Gastrocnemius medialis (tissue), 4 donors: ENCODE results near the gene C12orf75. TPM values are rescaled to one million over a fixed set of nuclear protein-coding genes. Genes with fewer than 3 reads are reported as not detected.

Experiments
- ATAC-seq, 2 donors: fragments of 150-250 bp; one replicate each; pipeline ENCODE4 v1.9.1; 2016
- DNase-seq, 2 donors: peaks; one replicate each; pipeline ENCODE4 v3.0.0-alpha.2; 2019
- H3K27ac ChIP-seq, 4 donors: fragments of 200-600 bp; sonication (generic); 1 replicate in 1 of 4; 2 replicates in 3 of 4; pipeline ENCODE4 v1.5.1; 2016 to 2018; ENCODE audit warnings: mild to moderate bottlenecking in 2 of 4, moderate library complexity in 1 of 4
- H3K27me3 ChIP-seq, 3 donors: fragments of 200-600 bp; sonication (generic) in 2 of 3; 1 replicate in 1 of 3; 2 replicates in 2 of 3; pipeline versions ENCODE4 v1.5.1 to v1.6.0; 2016 to 2019; ENCODE audit warnings: mild to moderate bottlenecking in 1 of 3, moderate library complexity in 1 of 3
- H3K36me3 ChIP-seq, 2 donors: fragments of 200-600 bp; sonication (generic) in 1 of 2; one replicate each; pipeline ENCODE4 v1.5.1; 2017 to 2018
- H3K4me1 ChIP-seq, 2 donors: fragments of 200-600 bp; sonication (generic) in 1 of 2; one replicate each; pipeline ENCODE4 v1.5.1; 2016 to 2017; ENCODE audit warnings: mild to moderate bottlenecking in 2 of 2
- H3K4me3 ChIP-seq, 4 donors: fragments of 200-600 bp; sonication (generic) in 3 of 4; 1 replicate in 1 of 4; 2 replicates in 3 of 4; pipeline ENCODE4 v1.5.1; 2016 to 2019; ENCODE audit warnings: mild to moderate bottlenecking in 2 of 4
- H3K9me3 ChIP-seq, 3 donors: fragments of 200-600 bp; sonication (generic) in 2 of 3; 1 replicate in 1 of 3; 2 replicates in 2 of 3; pipeline ENCODE4 v1.5.1; 2016 to 2019
- POLR2A ChIP-seq, 2 donors: fragments of 450-650 bp; IDR thresholded peaks; one replicate each; pipeline ENCODE4 v1.6.1; 2017; ENCODE audit warnings: antibody characterized with exemption in 2 of 2, mild to moderate bottlenecking in 2 of 2, moderate library complexity in 2 of 2
- in situ Hi-C, 4 donors: fragments of 200-750 bp; cut with MboI; loops; one replicate each; pipeline versions ENCODE4 v1.15.0 to v1.8.0; 2017; ENCODE audit warnings: low sequenced_read_pairs in 4 of 4
- intact Hi-C: fragments of 100-400 bp; cut with DNase I; formaldehyde crosslinking; loops from one replicate; pipeline ENCODE4 v1.15.1; 2023; ENCODE audit warnings: low total_unique reads
- total RNA-seq, 4 donors: library from RNA; depleted of rRNA; stranded (reverse); fragments of >200 nt; gene quantifications; one replicate each; pipeline versions ENCODE4 v1.1.0 to v1.2.3, GENCODE V29; 2016
- TF ChIP-seq, protein P1 (sequence below), 5 experiments: fragments of 450-650 bp in 3 of 5; fragments of 200-600 bp in 2 of 5; sonication (generic) in 2 of 5; IDR thresholded peaks in 4 of 5; conservative IDR thresholded peaks in 1 of 5; 1 replicate in 4 of 5; 2 replicates in 1 of 5; pipeline ENCODE4 v1.5.1; 2016 to 2019; ENCODE audit warnings: antibody characterized with exemption in 5 of 5, mild to moderate bottlenecking in 3 of 5, moderate library complexity in 3 of 5

C12orf75 gene
- total RNA-seq, 4 donors from 2014 or later, result 4.3 to 73.0 (median 17.3) TPM

GRCh38 chr12:105365231-105365630 lies 34.7 kb downstream of the C12orf75 start:
- Histone ChIP-seq H3K4me1 (peaks cover 0 to 9% of the 10 kb centered on the region in 2 donors), H3K4me3 (no peak overlapping the region), H3K36me3 (no peaks in the 10 kb centered on the region), H3K9me3 (no peaks in the 10 kb centered on the region), H3K27me3 (no peaks in the 10 kb centered on the region), H3K27ac (peak overlapping the region in 3 of 4 donors; percentile 0 to 23 (median 22))
- DNase-seq, result no peak
- in situ Hi-C loops (no loop called here), intact Hi-C loops (no loop called here)
- ATAC-seq, result no peak
- TF ChIP-seq, protein P1, sequence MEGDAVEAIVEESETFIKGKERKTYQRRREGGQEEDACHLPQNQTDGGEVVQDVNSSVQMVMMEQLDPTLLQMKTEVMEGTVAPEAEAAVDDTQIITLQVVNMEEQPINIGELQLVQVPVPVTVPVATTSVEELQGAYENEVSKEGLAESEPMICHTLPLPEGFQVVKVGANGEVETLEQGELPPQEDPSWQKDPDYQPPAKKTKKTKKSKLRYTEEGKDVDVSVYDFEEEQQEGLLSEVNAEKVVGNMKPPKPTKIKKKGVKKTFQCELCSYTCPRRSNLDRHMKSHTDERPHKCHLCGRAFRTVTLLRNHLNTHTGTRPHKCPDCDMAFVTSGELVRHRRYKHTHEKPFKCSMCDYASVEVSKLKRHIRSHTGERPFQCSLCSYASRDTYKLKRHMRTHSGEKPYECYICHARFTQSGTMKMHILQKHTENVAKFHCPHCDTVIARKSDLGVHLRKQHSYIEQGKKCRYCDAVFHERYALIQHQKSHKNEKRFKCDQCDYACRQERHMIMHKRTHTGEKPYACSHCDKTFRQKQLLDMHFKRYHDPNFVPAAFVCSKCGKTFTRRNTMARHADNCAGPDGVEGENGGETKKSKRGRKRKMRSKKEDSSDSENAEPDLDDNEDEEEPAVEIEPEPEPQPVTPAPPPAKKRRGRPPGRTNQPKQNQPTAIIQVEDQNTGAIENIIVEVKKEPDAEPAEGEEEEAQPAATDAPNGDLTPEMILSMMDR (IDR thresholded peaks at IDR 0.05 in 4 of 5, conservative IDR thresholded peaks at IDR 0.05 in 1 of 5), result no peak
- no peak for TF ChIP-seq POLR2A (IDR thresholded peaks at IDR 0.05)

- no peaks in the 10 kb centered on the region for H3K36me3 ChIP-seq
- H3K27me3 ChIP-seq, result no peaks in the 10 kb centered on the region
- no peak overlapping the region for H3K27ac ChIP-seq
- H3K4me3 ChIP-seq, result no peak overlapping the region
- no peaks in the 10 kb centered on the region for H3K9me3 ChIP-seq
- ATAC-seq (no peak), DNase-seq (no peak)
- peaks cover 0 to 9% of the 10 kb centered on the region in 2 donors for H3K4me1 ChIP-seq
- in situ Hi-C loops (no loop called here), intact Hi-C loops (no loop called here)
- TF ChIP-seq, protein P1 (IDR thresholded peaks at IDR 0.05 in 4 of 5, conservative IDR thresholded peaks at IDR 0.05 in 1 of 5), result no peak
- no peak for TF ChIP-seq POLR2A (IDR thresholded peaks at IDR 0.05)
Observed at GRCh38 chr12:105368047-105368646, 37.7 kb downstream of the C12orf75 start.

DNA sequence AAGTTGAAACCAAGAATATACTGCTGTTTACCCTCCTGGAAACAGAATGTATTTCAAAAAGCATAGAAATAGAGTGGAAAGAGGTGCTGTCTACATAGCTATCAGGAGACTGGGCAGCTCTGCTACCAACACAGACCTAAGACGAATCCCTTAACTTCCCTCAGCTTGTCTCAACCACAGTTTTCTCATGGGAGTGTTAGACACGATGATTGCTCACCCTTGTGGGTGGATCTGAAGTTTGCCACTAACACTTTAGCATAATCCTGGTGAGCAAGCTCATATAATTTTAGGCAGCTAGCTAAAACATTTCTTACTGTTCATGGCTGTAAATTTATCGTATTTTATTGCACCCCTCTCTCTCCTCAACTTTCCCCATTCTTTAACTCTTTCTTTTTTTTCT lies 38.5 kb downstream of the C12orf75 start:
- in situ Hi-C loops, result no loop called here
- no peak for DNase-seq

GRCh38 chr12:105374303-105374702 lies 43.8 kb downstream of the C12orf75 start:
- no peaks in the 10 kb centered on the region for H3K9me3 ChIP-seq
- no peak for TF ChIP-seq POLR2A (IDR thresholded peaks at IDR 0.05)
- TF ChIP-seq, protein P1 (IDR thresholded peaks at IDR 0.05 in 4 of 5, conservative IDR thresholded peaks at IDR 0.05 in 1 of 5), result no peak
- no peak overlapping the region for H3K27ac ChIP-seq
- no peak for ATAC-seq
- no peaks in the 10 kb centered on the region for H3K36me3 ChIP-seq
- no peak for DNase-seq
- in situ Hi-C loops, result no loop called here
- H3K4me1 ChIP-seq, result no peaks in the 10 kb centered on the region
- no peak overlapping the region for H3K4me3 ChIP-seq
- H3K27me3 ChIP-seq, result no peaks in the 10 kb centered on the region
- intact Hi-C loops, result no loop called here

More for the DNA sequence above, 38.5 kb downstream of the C12orf75 start:
- TF ChIP-seq, protein P1 (IDR thresholded peaks at IDR 0.05 in 4 of 5, conservative IDR thresholded peaks at IDR 0.05 in 1 of 5), result no peak
- no peak for TF ChIP-seq POLR2A (IDR thresholded peaks at IDR 0.05)
- Histone ChIP-seq H3K4me3 (no peak overlapping the region), H3K4me1 (peaks cover 0 to 9% of the 10 kb centered on the region in 2 donors), H3K27ac (no peak overlapping the region), H3K27me3 (no peaks in the 10 kb centered on the region), H3K9me3 (no peaks in the 10 kb centered on the region), H3K36me3 (no peaks in the 10 kb centered on the region)
- ATAC-seq, result no peak
- intact Hi-C loops, result no loop called here

- no peaks in the 10 kb centered on the region for H3K36me3 ChIP-seq
- H3K4me3 ChIP-seq, result no peak overlapping the region
- no peaks in the 10 kb centered on the region for H3K27me3 ChIP-seq
- ATAC-seq (no peak), DNase-seq (no peak)
- in situ Hi-C loops (loop anchor here in 3 of 4 donors (25.0 kb wide), 2 partner anchors 1165 to 1190 kb away; partner anchors contain the start of gene TXNRD1 (in 1 of the 3)), intact Hi-C loops (no loop called here)
- TF ChIP-seq POLR2A (IDR thresholded peaks at IDR 0.05), result no peak
- TF ChIP-seq, protein P1 (IDR thresholded peaks at IDR 0.05 in 4 of 5, conservative IDR thresholded peaks at IDR 0.05 in 1 of 5), result no peak
- H3K9me3 ChIP-seq, result no peaks in the 10 kb centered on the region
- H3K4me1 ChIP-seq, result no peaks in the 10 kb centered on the region
- no peak overlapping the region for H3K27ac ChIP-seq
Observed at GRCh38 chr12:105377077-105377476, 46.6 kb downstream of the C12orf75 start.
